Stimulated activated CD4-positive, alpha-beta T cell treated with anti-CD3 and anti-CD28 coated beads, Interleukin-4, amount 100 ng/mL, for 1 hour (primary cell): ENCODE measurements around the gene CLDN25.
A peak's percentile ranks its signal among the peaks of the same experiment; 100 is the strongest.
"Not testable (repeated sequence)": the region's sequence is repeated elsewhere in the genome, so short reads cannot be mapped to it uniquely, and the experiment has no call there.

Source experiments
- DNase-seq: peaks from one replicate; pipeline ENCODE4 v3.0.0-alpha.2; 2020

The CLDN25 gene

GRCh38 chr11:113779496-113779895 is at the start of gene CLDN25:
TSS of gene CLDN25 (plus strand) at chr11:113779796. CDS start at chr11:113779796, 0 bp downstream.
- no peak for DNase-seq

DNA sequence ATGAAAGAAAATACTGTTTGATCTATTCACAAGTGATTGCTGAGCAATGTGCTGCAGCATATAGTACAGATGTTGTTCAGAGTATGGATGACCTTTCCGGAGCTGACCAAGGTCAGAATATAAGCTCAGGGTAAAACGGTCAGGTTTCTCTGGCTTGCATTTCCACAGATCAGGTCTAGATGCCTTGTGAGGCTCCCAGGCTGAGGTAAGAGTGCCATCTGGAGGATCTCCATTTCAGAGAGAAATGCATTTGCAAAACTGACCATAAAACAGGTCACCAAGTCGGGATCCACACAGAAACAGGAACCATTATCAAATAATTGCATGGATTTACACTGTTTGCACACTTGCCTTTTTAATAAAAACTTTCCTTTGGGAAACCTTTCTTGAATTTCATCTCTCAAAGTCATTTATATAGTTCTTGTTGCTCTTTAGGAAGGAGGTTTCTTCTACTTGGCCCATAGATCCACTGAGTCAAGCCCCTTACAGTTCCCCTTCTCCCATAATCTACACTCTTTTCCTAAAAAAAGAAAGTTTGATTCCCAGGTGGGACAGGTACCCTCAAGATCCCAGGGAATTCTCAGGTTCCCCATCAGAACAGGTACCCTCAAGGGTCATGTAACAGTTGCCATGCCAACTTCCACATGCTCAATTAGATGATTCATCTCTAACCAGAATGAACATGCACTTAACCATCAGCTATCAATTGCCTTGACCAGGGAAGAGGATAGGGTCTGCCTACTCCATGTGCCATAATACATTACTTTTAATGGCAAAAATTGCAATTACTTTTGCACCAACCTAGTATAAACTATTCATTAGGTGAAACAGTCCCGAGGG is 48.5 kb upstream of the CLDN25 start:
- no peak for DNase-seq

- DNase-seq: no peak
These were observed 47.5 kb upstream of the CLDN25 start for GRCh38 chr11:113732092-113732491.

DNA sequence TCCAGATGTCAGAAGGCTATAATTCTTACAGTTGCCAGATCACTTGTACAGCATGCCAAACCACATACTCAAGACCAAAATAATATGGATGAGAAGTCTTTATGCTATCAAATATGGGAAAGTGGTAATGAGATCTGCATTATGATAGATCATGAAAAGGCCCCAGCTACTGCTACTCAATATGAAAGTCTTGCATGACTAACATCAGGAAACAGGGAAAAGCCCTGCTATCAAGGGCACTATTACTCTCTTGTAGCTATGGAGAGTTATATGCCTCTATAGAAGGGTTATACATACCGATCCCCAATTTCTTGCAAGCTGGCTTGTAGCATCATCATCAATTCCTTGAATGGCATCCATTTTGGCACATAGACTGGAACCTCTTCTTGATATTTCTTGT is 43.3 kb upstream of the CLDN25 start:
- DNase-seq: no peak

- DNase-seq: no peak
These were observed 26.7 kb upstream of the CLDN25 start for GRCh38 chr11:113752932-113753331.

DNA sequence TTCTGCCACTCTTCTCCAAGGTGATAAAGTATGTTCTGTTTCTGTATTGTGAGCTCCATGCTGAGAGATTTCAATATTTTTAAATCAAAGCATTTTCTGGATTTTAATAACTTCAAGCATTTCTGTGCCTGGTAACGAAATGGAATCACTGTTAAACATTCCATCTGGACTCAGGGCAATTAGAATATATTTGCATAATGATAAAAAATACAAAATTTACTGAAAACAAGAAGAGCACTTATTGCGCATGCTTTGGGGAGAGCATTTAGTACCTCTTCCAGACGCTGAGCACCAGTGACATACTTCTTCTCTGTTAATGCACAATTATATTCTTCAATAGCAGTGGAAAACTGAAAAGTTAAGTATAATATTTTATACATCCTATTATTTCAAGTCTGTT is 19.4 kb upstream of the CLDN25 start:
- DNase-seq: no peak

- DNase-seq: not testable (repeated sequence)
These were observed 16.6 kb upstream of the CLDN25 start for GRCh38 chr11:113763040-113763439.

DNA sequence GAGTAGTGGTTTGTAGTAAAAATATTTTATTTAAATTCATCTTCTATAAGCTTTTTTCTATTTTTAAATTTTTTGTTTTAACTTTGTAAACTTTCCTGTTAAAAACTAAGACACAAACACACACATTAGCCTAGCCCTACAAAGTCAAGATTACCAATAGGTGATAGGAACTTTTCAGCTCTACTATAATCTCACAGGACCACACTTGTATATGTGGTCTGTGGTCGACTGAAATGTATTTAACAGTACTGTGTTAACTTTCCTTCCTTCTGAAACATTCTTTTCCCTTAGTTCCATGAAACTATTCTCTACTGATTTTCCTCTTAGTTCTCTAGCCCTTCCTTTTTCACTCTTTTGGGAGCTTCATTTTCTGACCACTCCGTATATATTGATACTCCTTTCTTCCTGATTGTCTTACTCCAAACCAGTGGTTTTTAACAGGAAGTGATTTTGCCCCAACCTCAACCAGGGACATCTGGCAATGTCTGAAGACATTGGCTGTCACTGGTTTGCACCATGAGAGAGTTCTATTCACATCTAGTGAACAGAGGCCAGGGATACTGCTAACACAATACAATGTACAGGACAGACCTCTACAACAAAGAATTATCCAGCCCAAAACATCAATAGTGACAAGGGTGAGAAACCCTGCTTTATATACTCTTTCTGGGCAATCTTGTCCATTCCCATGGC is 14.9 kb upstream of the CLDN25 start:
- no peak for DNase-seq

- no peak for DNase-seq
These were observed 7.6 kb upstream of the CLDN25 start for GRCh38 chr11:113771964-113772363.

- no peak for DNase-seq
These were observed 6.5 kb upstream of the CLDN25 start for GRCh38 chr11:113773092-113773415.

DNA sequence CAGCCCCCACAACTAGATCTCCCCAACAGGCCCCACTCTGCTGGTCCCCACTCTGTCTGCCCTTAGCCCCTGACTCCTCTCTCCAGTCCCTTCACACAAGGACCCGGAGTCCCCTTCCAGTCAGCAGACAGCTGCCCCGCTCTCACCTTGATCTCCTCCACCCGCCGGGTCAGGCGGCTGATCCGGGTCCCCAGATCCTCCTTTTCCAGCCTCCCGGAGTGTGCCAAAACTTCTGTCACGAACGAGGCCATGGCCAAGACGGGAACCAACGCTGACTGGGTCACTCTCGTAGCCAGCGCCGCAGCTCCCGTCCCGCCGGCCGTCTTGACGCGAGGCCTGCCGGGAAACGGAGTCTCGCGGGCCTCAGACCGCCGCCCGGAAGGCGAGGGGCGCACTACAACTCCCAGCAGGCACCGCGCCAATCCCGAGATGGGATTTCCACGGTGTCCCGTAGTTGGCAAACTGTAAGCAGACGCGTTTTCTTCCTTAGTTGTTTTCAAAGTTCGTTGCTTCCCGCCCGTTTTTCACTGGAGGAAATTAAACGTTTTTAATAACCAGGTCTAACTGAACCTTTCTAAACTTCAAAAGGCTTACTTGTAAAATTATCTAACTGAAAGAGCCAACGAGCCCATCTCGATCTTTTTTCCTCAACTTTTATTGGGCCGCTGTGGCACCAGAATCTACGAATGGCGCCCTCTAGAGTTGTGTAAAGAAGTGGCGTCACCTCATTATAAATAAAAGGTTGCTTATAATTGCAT is 6.0 kb upstream of the CLDN25 start, which contains the start of gene ZW10:
ZW10 (minus strand) TSS at position 277 of the 758 bp plus-strand sequence; CDS start at position 251, 26 bp downstream.
- peak; percentile 93 for DNase-seq

DNA sequence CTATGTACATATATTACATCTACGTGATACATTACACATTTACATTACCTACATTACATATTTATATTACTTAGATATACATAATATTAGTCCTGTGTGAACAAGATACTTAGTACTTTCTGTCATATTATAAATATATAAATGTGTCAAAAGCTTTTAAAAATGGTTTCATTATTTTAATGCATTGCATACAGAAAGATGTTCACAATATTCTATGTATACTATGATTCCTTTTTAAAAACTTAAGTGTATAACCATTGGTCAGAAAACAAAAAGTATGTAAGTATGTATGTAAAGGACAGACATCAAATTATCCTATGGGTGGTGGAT is 5.5 kb upstream of the CLDN25 start:
- no peak for DNase-seq

DNA sequence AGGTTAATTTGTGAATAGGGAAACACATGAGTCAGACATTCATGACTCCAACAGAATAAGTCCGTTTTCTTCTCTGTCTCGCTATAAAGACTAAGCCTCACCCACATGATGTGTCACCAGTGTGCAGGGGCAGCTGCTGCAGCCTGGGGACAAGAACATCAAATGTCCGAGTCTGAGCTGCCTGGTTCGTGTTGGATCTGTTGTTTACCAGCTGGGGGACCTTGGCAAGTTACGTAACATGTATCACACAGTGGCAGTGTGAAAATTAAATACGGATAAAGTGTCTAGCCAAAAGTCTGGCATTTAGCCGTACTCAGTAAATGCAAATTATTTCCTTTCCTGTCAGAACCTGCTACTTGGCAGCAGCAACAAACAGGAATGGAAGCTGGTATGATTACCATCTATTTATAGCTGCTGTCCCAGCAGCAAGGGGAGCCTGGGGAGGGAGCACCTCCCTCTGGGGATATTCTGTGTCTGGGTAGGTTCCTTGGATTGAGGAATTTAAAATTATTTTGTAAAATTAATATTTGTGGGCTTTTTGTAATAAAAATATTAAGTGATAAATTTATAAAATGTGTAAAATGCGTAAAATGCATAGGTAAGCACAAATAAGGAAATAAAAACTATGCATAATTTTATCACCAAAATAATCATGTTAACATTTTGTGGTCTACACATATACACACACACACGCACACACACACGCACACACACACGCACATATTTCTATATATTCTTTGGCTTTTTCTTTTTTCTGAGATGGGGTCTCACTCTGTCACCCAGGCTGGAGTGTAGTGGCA is 1.3 kb upstream of the CLDN25 start:
- no peak for DNase-seq

- DNase-seq: no peak
These were observed 2.1 kb downstream of the CLDN25 start for GRCh38 chr11:113781682-113782081.

GRCh38 chr11:113782134-113782533 is 2.5 kb downstream of the CLDN25 start:
- no peak for DNase-seq

GRCh38 chr11:113789016-113789415 is 9.4 kb downstream of the CLDN25 start:
- not testable (repeated sequence) for DNase-seq

DNA sequence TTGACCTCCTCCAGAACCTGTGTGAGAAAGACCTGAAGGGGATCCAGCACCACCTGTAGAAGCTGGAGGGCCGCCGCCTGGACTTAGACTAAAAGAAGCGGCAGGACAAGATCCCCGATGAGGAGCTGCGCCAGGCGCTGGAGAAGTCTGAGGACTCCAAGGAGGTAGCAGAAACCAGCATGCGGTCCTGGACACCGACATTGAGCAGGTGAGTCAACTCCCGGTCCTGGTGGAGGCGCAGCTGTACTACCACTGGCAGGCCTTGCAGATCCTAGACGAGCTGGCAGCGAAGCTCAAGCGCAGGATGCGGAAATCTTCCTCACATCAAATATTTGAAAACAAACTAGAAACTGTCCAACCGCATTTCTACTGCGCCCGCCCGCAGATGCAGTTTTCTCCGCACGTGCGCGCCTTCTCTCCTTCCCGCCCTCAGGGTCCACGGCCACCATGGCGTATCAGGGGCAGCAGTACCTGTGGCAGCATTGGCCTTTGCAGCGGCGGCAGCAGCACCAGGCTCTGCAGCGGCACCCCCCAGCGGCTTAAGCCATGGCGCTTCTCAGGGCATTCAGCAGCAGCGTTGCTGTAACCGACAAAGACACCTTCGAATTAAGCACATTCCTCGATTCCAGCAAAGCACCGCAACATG is 10.2 kb downstream of the CLDN25 start:
- no peak for DNase-seq

DNA sequence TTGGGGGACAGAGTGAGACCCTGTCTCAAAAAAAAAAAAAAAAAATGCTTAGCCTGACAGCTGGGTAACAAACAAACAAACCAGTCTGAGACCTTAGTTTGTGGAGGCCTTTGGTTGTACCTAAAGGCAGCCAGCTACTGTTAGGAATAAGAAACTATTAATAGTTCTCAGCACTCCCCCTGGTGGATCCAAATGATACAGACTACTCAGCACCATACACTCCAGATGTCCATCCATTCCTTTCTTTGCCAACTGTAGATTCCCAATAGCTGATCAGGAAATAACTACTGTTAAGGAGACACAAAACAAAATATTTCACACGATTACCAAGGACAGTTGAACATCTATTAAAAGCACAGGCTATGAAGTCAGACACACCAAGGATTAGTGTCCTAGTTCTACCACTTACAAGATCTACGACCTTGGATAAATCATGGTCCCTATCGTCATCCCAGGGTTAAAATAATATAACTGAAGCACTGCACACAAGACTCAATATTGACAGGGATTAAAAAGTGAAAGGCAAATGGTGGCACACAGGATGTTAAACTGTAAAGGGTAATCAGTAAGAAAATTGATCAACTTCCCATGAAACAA is 17.2 kb downstream of the CLDN25 start:
- DNase-seq: no peak

- DNase-seq: no peak
These were observed 23.0 kb downstream of the CLDN25 start for GRCh38 chr11:113802621-113803020.

DNA sequence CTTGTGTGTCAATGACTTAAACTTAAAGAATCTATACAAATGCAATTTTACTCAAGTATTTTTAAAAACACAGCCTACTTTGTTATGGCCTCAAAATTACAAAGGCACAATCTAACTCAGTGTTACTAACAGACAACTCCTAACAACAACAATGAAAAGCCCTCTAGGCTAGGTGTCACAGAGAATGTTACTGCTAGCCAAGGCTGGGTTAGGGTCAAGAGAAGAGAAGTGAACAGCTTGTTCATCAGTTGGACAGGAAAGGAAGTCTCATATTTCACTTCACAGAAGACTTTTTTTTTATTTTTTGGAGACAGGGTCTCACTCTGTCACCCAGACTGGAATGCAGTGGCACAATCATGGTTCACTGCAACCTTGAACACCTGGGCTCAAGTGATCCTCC is 26.0 kb downstream of the CLDN25 start:
- no peak for DNase-seq

DNA sequence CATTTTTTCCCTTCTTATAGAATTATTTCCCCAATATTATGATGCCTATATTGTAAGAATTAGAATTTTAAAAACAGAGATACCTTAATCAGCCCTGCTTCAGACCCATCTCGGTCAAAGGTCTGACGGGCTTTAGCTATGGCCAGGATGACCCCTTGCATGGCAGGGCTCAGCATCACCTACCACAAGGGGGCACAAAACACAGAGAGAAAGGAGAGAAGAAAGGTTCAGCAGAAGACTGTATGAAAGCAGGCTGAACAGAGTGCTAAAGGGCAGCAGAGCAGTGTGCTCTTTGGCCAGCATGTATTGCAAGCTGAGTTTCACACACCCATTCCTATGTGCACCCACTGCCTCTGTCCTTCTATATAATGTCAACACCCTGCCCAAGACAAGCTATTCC is 26.8 kb downstream of the CLDN25 start:
- DNase-seq: no peak

GRCh38 chr11:113808931-113809330 is 29.3 kb downstream of the CLDN25 start:
- DNase-seq: no peak
